GM12891 (cell line): ENCODE measurements around the gene SENP3.

Experiments used
- PAX5 ChIP-seq: IDR thresholded peaks from 2 replicates; pipeline ENCODE4 v1.6.1; 2011; ENCODE audit warnings: low read length, moderate library complexity, mild to moderate bottlenecking; ENCODE audit not compliant: insufficient read depth, severe bottlenecking
- POLR2A ChIP-seq: IDR thresholded peaks from 2 replicates; pipeline ENCODE4 v1.6.1; 2011; ENCODE audit warnings: low read depth, low read length, control low read depth
- POLR2AphosphoS5 ChIP-seq: IDR thresholded peaks from 2 replicates; pipeline ENCODE4 v1.6.1; 2011; ENCODE audit warnings: low read depth, low read length, control low read depth
- SPI1 ChIP-seq: IDR thresholded peaks from 2 replicates; pipeline ENCODE4 v1.6.1; 2011; ENCODE audit warnings: low read depth, low read length, control low read depth
- TAF1 ChIP-seq: IDR thresholded peaks from 2 replicates; pipeline ENCODE4 v1.6.1; 2011; ENCODE audit warnings: low read depth, low read length, control low read depth

GRCh38 chr17:7590743-7591142 lies 29.0 kb downstream of the SENP3 start:
- TF ChIP-seq POLR2A = no peak
- TF ChIP-seq TAF1 = no peak
- TF ChIP-seq POLR2AphosphoS5 = no peak
- TF ChIP-seq PAX5 = no peak
- TF ChIP-seq SPI1 = no peak
